GM12872 (cell line): ENCODE results near the gene NKAP.

ENCODE experiments used
- TF ChIP-seq, protein P1 (sequence below): IDR thresholded peaks from 3 replicates; pipeline ENCODE4 v1.5.1; 2011; ENCODE audit warnings: low read depth, mild to moderate bottlenecking, low read length, moderate library complexity; ENCODE audit not compliant: insufficient read depth

The NKAP gene

DNA sequence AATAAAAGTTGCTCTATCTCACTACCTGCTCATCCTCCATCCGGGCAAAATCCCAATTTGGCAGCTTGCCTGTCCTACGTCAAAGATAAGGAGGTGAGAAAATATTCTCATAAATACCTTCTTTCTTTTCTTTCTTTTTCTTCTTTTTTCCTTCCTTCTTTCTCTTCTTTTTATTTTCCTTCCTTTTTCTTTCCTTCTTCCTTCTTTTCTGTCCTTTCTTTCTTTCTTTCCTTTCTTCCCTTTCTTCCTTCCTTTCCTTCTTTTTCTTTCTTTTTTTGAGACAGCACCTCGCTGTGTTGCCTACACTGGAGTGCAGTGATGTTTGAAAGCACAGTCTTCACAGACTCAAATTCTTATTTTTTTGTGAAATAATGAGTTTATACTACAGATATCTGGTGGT, 38.6 kb upstream of the NKAP start:
- TF ChIP-seq, protein P1, sequence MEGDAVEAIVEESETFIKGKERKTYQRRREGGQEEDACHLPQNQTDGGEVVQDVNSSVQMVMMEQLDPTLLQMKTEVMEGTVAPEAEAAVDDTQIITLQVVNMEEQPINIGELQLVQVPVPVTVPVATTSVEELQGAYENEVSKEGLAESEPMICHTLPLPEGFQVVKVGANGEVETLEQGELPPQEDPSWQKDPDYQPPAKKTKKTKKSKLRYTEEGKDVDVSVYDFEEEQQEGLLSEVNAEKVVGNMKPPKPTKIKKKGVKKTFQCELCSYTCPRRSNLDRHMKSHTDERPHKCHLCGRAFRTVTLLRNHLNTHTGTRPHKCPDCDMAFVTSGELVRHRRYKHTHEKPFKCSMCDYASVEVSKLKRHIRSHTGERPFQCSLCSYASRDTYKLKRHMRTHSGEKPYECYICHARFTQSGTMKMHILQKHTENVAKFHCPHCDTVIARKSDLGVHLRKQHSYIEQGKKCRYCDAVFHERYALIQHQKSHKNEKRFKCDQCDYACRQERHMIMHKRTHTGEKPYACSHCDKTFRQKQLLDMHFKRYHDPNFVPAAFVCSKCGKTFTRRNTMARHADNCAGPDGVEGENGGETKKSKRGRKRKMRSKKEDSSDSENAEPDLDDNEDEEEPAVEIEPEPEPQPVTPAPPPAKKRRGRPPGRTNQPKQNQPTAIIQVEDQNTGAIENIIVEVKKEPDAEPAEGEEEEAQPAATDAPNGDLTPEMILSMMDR: no peak

DNA sequence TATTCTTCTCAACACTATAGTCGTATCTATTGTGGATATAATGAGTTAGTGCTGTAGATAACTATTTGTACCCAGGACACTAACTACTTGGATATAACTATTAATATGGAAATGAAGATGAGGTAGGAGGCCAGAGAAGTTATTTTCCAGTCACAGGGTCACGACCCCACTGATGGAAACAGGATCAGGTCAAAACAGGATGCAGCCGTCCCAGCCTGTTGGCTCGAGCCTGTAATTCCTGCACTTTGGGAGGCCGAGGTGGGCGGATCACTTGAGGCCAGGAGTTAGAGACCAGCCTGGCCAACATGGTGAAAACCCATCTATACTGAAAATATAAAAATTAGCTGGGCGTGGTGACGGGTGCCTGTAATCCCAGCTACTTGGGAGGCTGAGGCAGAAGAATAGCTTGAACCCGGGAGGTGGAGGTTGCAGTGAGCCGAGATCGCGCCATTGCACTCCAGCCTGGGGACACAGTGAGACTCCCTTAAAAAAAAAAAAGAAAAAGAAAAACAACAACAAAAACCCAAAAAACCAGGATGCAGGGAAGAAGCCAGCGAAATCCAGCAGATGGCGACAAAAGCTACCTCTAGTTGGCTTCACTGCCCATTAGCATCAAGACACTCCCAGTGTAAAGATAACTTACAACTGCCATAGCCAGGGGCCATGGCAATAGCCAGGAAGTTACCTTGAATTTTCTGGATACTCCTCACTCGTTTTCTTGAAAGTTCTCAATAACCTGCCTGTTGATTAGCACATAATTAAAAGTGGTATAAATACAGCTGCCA, 37.9 kb upstream of the NKAP start:
- TF ChIP-seq, protein P1: peak; percentile 68

DNA sequence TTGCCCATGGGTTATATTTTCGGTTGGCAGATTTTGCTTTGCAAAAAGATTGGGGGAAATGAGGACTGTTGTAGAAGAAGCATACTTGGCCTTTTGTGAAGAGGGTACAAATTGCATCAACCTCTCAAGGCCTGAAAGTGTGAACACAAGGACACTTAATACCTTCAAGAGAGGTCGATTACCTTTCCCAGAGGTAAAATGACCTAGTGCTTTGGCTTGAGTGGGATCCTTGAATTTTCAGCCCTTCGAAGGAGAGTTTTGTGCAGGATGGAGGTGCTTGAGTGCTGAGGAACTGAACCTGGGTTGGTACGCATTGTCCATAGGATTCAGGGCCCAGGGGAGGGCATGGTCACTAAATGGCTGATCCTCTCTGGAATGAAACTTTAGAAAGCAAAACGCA, 27.6 kb upstream of the NKAP start:
- TF ChIP-seq, protein P1: no peak

DNA sequence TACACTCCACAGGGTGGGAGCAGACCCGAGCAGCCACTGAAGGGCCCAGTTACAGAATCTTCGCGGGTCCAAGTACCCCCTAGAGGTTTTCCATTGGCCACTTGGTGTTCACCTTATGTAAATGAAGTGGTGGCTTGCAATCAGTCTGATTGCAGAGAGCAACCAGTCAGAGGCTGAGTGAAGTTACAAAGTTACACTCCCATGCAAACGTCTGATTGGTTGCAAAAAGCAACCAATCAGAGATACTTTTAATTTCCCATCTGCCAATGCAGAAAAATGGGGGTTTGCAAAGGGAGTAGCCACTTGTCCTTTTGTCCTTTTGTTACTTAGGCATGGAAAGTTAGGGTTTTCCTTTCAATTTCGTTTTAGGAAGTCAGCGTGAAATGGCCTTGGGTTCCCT, 27.0 kb upstream of the NKAP start:
- TF ChIP-seq, protein P1: no peak

DNA sequence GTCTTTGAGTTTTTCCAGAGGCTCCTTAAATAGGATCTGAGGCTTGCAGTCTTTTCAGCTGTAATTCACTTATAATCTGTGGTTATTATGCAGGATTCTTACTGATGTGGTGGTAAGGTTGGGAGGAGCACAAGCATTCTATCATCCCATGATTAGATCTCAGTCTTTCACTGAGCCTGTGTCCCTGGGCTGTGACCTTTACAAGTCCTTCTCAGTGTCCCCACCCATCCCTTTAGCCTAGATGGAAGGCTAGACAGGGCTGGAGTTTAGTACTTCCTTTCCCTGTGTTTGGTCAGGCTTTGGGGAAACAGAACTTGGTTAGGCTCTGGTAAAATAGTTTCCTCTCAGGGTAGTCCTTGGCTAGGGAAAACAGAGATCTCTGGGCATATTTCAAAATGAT, 17.1 kb upstream of the NKAP start:
- TF ChIP-seq, protein P1: no peak

DNA sequence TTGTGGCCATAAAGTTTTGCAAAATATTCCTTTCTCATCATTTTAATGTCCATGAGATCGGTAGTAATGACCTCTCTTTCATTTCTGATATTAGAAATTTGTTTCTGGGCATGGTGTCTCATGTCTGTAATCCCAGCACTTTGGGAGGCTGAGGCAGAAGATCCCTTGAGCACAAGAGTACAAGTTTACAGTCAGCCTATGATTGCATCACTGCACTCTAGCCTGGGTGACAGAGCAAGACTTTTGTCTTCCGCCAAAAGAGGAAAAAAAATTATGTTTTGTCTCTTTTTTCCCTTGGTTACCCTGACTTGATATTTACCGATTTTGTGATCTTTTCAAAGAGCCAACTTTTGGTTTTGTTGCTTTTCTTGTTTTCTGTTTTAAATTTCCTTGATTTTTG, 10.8 kb upstream of the NKAP start:
- TF ChIP-seq, protein P1: no peak

DNA sequence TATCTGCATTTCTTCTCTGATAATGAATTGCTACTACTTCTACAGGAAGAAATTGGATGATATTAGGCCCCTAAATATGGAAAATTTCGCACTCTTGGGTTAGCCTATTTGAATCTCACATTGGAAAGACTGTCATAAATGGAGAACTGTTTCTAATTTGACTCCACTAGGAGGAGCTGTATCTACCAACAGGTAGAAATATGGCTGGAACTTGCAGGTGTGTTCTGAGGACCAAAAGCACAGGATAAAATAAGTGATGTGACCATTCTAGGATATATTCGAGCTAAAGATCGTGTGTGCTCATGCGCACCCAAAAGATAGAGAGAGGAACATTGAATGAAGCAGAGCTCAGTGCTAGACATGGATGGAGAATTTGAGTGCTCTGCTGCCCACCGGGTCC, 4.8 kb upstream of the NKAP start:
- TF ChIP-seq, protein P1: peak; percentile 25; the same call in 2 of the 3 replicates
